ENCODE results near the gene EP300.
"Not testable (repeated sequence)": the region's sequence is repeated elsewhere in the genome, so short reads cannot be mapped to it uniquely, and the experiment has no call there.

The EP300 gene

DNA sequence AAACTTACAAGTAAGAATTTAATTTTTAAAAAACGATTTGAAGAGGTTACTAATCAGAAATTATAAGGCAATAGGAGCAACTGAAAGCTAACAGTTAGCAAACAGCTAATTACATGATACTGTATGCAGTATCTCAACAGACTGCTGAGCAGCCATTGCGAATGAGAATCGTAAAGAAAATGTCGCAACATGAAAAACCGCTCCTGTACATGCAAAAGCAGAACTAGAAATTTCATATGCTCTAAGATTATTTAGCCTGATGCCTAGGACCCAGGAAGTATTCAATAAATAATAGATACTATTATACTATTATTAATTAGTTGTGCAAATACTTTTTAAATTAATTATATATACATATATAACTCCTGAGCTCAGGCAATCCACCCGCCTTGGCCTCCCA, 48.7 kb upstream of the EP300 start:
- no peaks in the 10 kb centered on the region for H3K4me1 ChIP-seq (ENCODE audit: control insufficient read depth, insufficient read depth, low read length)
- CTCF ChIA-PET = interaction anchor here (0.7 kb wide), 1 partner anchor 169 kb away, joined by 4 read pairs; no protein-coding TSS in a partner anchor
- no peak for TF ChIP-seq ZNF600 (tag by site-specific recombination; IDR thresholded peaks at IDR 0.05)
- TF ChIP-seq, protein P1, sequence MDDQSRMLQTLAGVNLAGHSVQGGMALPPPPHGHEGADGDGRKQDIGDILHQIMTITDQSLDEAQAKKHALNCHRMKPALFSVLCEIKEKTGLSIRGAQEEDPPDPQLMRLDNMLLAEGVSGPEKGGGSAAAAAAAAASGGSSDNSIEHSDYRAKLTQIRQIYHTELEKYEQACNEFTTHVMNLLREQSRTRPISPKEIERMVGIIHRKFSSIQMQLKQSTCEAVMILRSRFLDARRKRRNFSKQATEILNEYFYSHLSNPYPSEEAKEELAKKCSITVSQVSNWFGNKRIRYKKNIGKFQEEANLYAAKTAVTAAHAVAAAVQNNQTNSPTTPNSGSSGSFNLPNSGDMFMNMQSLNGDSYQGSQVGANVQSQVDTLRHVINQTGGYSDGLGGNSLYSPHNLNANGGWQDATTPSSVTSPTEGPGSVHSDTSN (CRISPR knock-in tag; IDR thresholded peaks at IDR 0.05) = no peak
- no peak for TF ChIP-seq BCL11B (tag by site-specific recombination; IDR thresholded peaks at IDR 0.05; ENCODE audit: low read depth)
- H3K9me3 ChIP-seq (ENCODE audit: control insufficient read depth, insufficient read depth, low read depth, low read length) = no peaks in the 10 kb centered on the region
- no peaks in the 10 kb centered on the region for H3K36me3 ChIP-seq (ENCODE audit: control insufficient read depth in 2 of 2, insufficient read depth in 1 of 2, low read length in 2 of 2)
- H3K27ac ChIP-seq (ENCODE audit: extremely low read depth, low read depth, low read length) = no peak overlapping the region
- POLR2A ChIA-PET = no interaction called here
- no peak overlapping the region for H3K4me3 ChIP-seq (ENCODE audit: low read depth, low read length)

DNA sequence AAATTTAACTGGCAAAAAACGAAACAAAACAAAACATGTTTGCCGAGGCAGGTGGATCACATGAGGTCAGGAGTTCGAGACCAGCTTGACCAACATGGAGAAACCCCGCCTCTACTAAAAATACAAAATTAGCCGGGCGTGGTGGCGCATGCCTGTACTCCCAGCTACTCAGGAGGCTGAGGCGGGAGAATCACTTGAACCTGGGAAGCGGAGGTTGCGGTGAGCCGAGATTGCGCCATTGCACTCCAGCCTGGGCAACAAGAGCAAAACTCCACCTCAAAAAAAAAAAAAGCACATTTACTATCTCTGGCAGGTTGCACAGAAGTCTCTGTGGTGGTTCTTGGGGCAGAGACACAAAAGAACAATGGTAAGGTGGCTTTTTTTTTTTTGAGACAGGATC, 46.8 kb upstream of the EP300 start:
- H3K4me3 ChIP-seq (ENCODE audit: low read depth, low read length); H3K27ac ChIP-seq (ENCODE audit: extremely low read depth, low read depth, low read length); CTCF ChIA-PET; H3K4me1 ChIP-seq (ENCODE audit: control insufficient read depth, insufficient read depth, low read length); H3K9me3 ChIP-seq (ENCODE audit: control insufficient read depth, insufficient read depth, low read depth, low read length); POLR2A ChIA-PET; H3K36me3 ChIP-seq (ENCODE audit: control insufficient read depth in 2 of 2, insufficient read depth in 1 of 2, low read length in 2 of 2): not testable (repeated sequence)

DNA sequence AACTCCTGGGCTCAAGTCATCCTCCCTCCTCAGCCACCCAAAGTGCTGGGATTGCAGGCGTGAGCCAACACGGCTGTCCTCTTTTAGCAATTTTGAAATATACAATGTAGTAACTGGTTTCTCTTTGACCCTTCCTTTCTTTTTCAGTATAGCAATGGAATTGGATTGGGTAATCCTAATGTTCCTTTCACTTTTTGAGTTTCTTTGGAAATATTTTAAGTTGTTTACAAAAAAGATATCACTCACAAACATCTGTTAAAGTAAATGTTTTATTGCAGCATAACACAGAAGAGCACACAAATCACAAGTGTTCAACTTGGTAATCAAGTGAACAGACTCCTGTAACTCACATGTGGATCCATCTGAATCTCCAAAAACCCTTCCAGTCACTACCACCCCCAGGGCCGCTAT, 44.6 kb upstream of the EP300 start:
- POLR2A ChIA-PET = no interaction called here
- Histone ChIP-seq H3K9me3 (ENCODE audit: control insufficient read depth, insufficient read depth, low read depth, low read length) (no peaks in the 10 kb centered on the region), H3K27ac (ENCODE audit: extremely low read depth, low read depth, low read length) (no peak overlapping the region), H3K36me3 (ENCODE audit: control insufficient read depth in 2 of 2, insufficient read depth in 1 of 2, low read length in 2 of 2) (no peaks in the 10 kb centered on the region), H3K4me1 (ENCODE audit: control insufficient read depth, insufficient read depth, low read length) (peaks cover 2% of the 10 kb centered on the region; the same call in 1 of the 2 replicates), H3K4me3 (ENCODE audit: low read depth, low read length) (no peak overlapping the region)
- CTCF ChIA-PET = no interaction called here
- no peak for TF ChIP-seq ZNF169 (tag by site-specific recombination; IDR thresholded peaks at IDR 0.05)
- no peak for TF ChIP-seq KLF10 (tag by site-specific recombination; IDR thresholded peaks at IDR 0.05)
- no peak for TF ChIP-seq SCRT1 (tag by site-specific recombination; IDR thresholded peaks at IDR 0.05; ENCODE audit: borderline replicate concordance)
- no peak for TF ChIP-seq ZNF146 (tag by site-specific recombination; IDR thresholded peaks at IDR 0.05)
- peak; percentile 45; the same call in 1 of the 2 replicates for TF ChIP-seq PRDM1 (tag by site-specific recombination; IDR thresholded peaks at IDR 0.05)

DNA sequence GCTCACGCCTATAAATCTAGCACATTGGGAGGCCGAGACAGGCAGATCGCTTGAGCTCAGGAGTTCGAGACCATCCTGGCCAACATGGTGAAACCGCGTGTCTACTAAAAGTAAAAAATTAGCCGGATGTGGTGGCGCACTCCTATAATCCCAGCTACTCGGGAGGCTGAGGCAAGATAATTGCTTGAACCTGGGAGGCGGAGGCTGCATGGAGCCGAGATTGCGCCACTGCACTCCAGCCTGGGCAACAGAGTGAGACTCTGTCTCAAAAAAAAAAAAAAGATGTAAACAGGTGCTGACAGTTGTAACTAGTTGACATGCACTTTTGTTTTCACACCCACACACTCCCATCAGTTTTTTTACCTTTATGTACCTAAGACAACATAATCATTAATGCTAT, 44.0 kb upstream of the EP300 start:
- TF ChIP-seq ZNF121 (tag by site-specific recombination; IDR thresholded peaks at IDR 0.05) (peak; percentile 31; the same call in 1 of the 2 replicates), SCRT2 (tag by site-specific recombination; IDR thresholded peaks at IDR 0.05) (0 out of 2 replicates have a peak, but pooled peaks have one; percentile 10)
- POLR2A ChIA-PET = interaction anchor here (0.7 to 1.7 kb wide), 3 partner anchors 12 to 394 kb away, joined by 4 to 12 read pairs (median 7); no protein-coding TSS in a partner anchor
- H3K27ac ChIP-seq (ENCODE audit: extremely low read depth, low read depth, low read length); H3K4me1 ChIP-seq (ENCODE audit: control insufficient read depth, insufficient read depth, low read length); H3K36me3 ChIP-seq (ENCODE audit: control insufficient read depth in 2 of 2, insufficient read depth in 1 of 2, low read length in 2 of 2); H3K9me3 ChIP-seq (ENCODE audit: control insufficient read depth, insufficient read depth, low read depth, low read length); CTCF ChIA-PET; H3K4me3 ChIP-seq (ENCODE audit: low read depth, low read length): not testable (repeated sequence)

DNA sequence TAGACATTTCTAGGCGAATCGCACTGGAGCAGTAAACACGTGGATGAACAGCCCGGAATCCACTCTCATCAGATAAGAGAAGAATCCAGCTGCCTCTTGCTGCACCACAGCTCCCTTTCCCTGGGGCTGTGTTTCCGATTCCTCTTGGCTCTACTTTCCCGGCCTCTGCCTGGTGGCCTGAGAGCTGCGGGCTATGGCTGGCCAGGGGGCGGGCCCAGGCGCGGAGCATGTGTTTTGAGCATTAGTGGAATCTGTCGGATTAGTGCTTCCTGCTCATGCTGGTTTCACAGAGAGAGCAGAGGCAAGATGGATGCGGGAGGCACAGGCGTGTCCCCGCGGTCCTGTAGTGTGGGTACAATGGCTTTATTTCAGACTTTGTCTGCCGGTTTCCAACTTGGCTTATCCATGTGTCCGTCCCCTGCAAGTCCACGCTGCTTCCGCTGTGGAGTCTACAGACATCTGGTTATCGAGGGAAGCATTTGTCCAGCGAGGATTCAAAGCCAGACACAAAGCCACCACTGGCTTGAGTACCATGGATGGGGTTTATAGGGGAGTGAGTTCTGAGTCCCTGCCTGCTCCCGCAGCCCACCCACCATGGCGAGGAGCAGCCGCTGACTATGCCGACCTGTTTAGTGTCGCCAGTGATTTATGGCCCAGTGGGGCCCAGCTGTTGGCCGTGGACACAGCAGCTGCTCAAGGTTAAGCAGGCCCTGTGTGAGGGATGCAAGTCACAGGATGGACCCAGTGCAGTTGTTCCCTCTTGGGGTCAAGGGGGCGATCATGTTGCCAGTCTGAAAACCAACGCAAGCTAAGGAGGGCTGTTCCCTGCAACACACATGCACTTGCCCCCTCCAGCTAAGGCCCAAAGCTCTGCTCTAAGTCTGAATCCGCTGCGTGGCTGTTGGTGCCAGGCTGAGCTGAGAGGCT, 43.3 kb upstream of the EP300 start:
- H3K27ac ChIP-seq (ENCODE audit: extremely low read depth, low read depth, low read length) = no peak overlapping the region
- POLR2A ChIA-PET = interaction anchor here (0.7 to 1.7 kb wide), 4 partner anchors 13 to 394 kb away, joined by 3 to 12 read pairs (median 6); no protein-coding TSS in a partner anchor
- CTCF ChIA-PET = no interaction called here
- TF ChIP-seq GLIS1 (tag by site-specific recombination; IDR thresholded peaks at IDR 0.05) = 0 out of 2 replicates have a peak, but pooled peaks have one; percentile 12
- TF ChIP-seq MEIS1 (CRISPR knock-in tag; IDR thresholded peaks at IDR 0.05; ENCODE audit: borderline replicate concordance) = 0 out of 2 replicates have a peak, but pooled peaks have one; percentile 33
- TF ChIP-seq ZNF114 (tag by site-specific recombination; IDR thresholded peaks at IDR 0.05) = no peak
- no peak for TF ChIP-seq ZNF140 (tag by site-specific recombination; IDR thresholded peaks at IDR 0.05)
- no peak for TF ChIP-seq ZNF830 (tag by site-specific recombination; IDR thresholded peaks at IDR 0.05; ENCODE audit: low read depth)
- TF ChIP-seq, protein P2, sequence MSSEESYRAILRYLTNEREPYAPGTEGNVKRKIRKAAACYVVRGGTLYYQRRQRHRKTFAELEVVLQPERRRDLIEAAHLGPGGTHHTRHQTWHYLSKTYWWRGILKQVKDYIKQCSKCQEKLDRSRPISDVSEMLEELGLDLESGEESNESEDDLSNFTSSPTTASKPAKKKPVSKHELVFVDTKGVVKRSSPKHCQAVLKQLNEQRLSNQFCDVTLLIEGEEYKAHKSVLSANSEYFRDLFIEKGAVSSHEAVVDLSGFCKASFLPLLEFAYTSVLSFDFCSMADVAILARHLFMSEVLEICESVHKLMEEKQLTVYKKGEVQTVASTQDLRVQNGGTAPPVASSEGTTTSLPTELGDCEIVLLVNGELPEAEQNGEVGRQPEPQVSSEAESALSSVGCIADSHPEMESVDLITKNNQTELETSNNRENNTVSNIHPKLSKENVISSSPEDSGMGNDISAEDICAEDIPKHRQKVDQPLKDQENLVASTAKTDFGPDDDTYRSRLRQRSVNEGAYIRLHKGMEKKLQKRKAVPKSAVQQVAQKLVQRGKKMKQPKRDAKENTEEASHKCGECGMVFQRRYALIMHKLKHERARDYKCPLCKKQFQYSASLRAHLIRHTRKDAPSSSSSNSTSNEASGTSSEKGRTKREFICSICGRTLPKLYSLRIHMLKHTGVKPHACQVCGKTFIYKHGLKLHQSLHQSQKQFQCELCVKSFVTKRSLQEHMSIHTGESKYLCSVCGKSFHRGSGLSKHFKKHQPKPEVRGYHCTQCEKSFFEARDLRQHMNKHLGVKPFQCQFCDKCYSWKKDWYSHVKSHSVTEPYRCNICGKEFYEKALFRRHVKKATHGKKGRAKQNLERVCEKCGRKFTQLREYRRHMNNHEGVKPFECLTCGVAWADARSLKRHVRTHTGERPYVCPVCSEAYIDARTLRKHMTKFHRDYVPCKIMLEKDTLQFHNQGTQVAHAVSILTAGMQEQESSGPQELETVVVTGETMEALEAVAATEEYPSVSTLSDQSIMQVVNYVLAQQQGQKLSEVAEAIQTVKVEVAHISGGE (tag by site-specific recombination; conservative IDR thresholded peaks at IDR 0.05; ENCODE audit: low read depth) = no peak
- TF ChIP-seq, protein P3, sequence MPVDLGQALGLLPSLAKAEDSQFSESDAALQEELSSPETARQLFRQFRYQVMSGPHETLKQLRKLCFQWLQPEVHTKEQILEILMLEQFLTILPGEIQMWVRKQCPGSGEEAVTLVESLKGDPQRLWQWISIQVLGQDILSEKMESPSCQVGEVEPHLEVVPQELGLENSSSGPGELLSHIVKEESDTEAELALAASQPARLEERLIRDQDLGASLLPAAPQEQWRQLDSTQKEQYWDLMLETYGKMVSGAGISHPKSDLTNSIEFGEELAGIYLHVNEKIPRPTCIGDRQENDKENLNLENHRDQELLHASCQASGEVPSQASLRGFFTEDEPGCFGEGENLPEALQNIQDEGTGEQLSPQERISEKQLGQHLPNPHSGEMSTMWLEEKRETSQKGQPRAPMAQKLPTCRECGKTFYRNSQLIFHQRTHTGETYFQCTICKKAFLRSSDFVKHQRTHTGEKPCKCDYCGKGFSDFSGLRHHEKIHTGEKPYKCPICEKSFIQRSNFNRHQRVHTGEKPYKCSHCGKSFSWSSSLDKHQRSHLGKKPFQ (tag by site-specific recombination; IDR thresholded peaks at IDR 0.05) = no peak

More for the DNA sequence above, 43.3 kb upstream of the EP300 start:
- H3K4me3 ChIP-seq (ENCODE audit: low read depth, low read length) = no peak overlapping the region
- peaks cover 5% of the 10 kb centered on the region; the same call in 1 of the 2 replicates for H3K4me1 ChIP-seq (ENCODE audit: control insufficient read depth, insufficient read depth, low read length)
- H3K9me3 ChIP-seq (ENCODE audit: control insufficient read depth, insufficient read depth, low read depth, low read length) = no peaks in the 10 kb centered on the region
- no peaks in the 10 kb centered on the region for H3K36me3 ChIP-seq (ENCODE audit: control insufficient read depth in 2 of 2, insufficient read depth in 1 of 2, low read length in 2 of 2)

Data from HEK293 (cell line).